ES-I3 (cell line): ENCODE data around the gene SLC6A19.
"Not testable (repeated sequence)": the region's sequence is repeated elsewhere in the genome, so short reads cannot be mapped to it uniquely, and the experiment has no call there.

ENCODE experiments used
- H3K36me3 ChIP-seq: 2 replicates; pipeline ENCODE4 v1.6.1; 2013; ENCODE audit warnings: mild to moderate bottlenecking, low read length, control low read depth, moderate library complexity; ENCODE audit not compliant: insufficient read depth
- H3K4me1 ChIP-seq: 2 replicates; pipeline ENCODE4 v1.6.1; 2013; ENCODE audit warnings: mild to moderate bottlenecking, control low read depth, low read length; ENCODE audit not compliant: insufficient read depth
- H3K9ac ChIP-seq: 2 replicates; pipeline ENCODE4 v1.6.1; 2013; ENCODE audit warnings: low read depth, mild to moderate bottlenecking, low read length, moderate library complexity
- H3K9me3 ChIP-seq: 2 replicates; pipeline ENCODE4 v1.6.1; 2013; ENCODE audit warnings: mild to moderate bottlenecking, low read length, moderate library complexity; ENCODE audit not compliant: control insufficient read depth, insufficient read depth

SLC6A19 gene

DNA sequence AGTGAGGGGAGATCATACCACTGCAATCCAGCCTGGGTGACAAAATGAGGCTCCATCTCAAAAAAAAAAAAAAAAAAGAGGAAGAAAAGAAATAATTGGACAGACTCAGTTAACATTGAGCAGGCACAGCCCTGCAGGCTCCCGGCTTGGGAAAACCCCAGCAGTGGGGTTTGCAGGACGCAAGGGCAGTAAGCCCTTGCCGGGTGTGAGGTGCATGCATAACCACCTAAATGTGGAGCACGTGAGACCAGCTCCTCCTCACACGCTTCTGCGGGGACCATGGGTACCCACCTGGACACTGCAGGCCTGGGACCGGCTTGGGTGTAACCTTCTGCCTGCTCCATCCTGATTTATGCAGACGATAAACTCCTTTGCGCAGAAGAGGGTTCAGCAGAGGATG is 19.0 kb downstream of the SLC6A19 start:
- Histone ChIP-seq H3K9ac (no peak overlapping the region), H3K9me3 (no peaks in the 10 kb centered on the region), H3K4me1 (no peaks in the 10 kb centered on the region), H3K36me3 (no peaks in the 10 kb centered on the region)

DNA sequence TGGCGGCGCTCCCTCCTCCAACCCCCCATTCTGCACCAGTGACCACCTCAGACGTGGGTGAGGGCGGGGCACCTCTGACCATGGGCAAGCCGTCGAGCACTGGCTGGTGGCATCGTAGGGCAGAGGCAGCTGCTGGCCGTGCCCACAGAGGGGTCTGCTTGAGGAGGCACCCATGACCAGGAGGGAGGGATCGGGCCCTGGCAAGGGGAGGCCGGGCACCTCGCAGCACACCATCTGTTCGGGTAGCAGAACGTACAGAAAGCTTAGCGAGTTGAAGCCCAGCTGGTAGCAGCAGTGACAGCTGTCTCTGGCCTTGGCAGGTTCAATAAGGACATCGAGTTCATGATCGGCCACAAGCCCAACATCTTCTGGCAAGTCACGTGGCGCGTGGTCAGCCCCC is 19.4 kb downstream of the SLC6A19 start:
- H3K36me3 ChIP-seq = no peaks in the 10 kb centered on the region
- no peaks in the 10 kb centered on the region for H3K9me3 ChIP-seq
- no peaks in the 10 kb centered on the region for H3K4me1 ChIP-seq
- no peak overlapping the region for H3K9ac ChIP-seq

DNA sequence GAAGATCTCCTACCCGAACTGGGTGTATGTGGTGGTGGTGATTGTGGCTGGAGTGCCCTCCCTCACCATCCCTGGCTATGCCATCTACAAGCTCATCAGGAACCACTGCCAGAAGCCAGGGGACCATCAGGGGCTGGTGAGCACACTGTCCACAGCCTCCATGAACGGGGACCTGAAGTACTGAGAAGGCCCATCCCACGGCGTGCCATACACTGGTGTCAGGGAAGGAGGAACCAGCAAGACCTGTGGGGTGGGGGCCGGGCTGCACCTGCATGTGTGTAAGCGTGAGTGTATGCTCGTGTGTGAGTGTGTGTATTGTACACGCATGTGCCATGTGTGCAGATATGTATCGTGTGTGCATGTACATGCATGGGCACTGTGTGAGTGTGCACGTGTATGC is 20.3 kb downstream of the SLC6A19 start:
- H3K9ac ChIP-seq = no peak overlapping the region
- H3K36me3 ChIP-seq = no peaks in the 10 kb centered on the region
- H3K9me3 ChIP-seq = no peaks in the 10 kb centered on the region
- 0 out of 2 replicates have a peak, but pooled peaks cover 3% of the 10 kb centered on the region for H3K4me1 ChIP-seq

GRCh38 chr5:1222147-1222546 is 20.8 kb downstream of the SLC6A19 start:
- no peaks in the 10 kb centered on the region for H3K36me3 ChIP-seq
- H3K9ac ChIP-seq = no peak overlapping the region
- 0 out of 2 replicates have a peak, but pooled peaks cover 3% of the 10 kb centered on the region for H3K4me1 ChIP-seq
- no peaks in the 10 kb centered on the region for H3K9me3 ChIP-seq

GRCh38 chr5:1222621-1223277 is 21.4 kb downstream of the SLC6A19 start:
- 0 out of 2 replicates have a peak, but pooled peaks cover 3% of the 10 kb centered on the region for H3K4me1 ChIP-seq
- no peak overlapping the region for H3K9ac ChIP-seq
- no peaks in the 10 kb centered on the region for H3K9me3 ChIP-seq
- H3K36me3 ChIP-seq = no peaks in the 10 kb centered on the region

- 0 out of 2 replicates have a peak, but pooled peaks cover 3% of the 10 kb centered on the region for H3K4me1 ChIP-seq
- H3K9ac ChIP-seq = no peak overlapping the region
- H3K9me3 ChIP-seq = no peaks in the 10 kb centered on the region
- no peaks in the 10 kb centered on the region for H3K36me3 ChIP-seq
These were observed 21.9 kb downstream of the SLC6A19 start for GRCh38 chr5:1223278-1223670.

DNA sequence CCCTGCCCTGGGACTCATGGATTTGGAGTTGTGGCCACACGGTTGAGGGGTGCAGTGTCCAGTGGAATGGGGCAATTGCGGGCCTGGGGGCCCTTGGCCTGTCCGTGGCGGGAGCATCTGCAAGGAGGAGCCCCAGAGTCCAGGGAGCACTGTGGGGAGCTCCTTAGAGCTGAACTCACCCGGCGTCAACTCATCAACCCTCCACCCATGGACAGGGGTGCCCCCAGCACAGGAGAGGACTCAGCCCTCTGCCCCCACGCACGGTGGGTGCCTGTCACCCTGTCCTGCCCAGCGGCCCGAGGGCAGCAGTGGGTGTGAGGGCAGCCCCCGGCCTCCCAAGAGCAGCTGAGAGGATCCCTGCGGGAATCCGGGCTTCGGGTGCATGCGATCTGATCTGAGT is 23.2 kb downstream of the SLC6A19 start:
- Histone ChIP-seq H3K9ac (no peak overlapping the region), H3K9me3 (no peaks in the 10 kb centered on the region), H3K36me3 (no peaks in the 10 kb centered on the region), H3K4me1 (0 out of 2 replicates have a peak, but pooled peaks cover 3% of the 10 kb centered on the region)

DNA sequence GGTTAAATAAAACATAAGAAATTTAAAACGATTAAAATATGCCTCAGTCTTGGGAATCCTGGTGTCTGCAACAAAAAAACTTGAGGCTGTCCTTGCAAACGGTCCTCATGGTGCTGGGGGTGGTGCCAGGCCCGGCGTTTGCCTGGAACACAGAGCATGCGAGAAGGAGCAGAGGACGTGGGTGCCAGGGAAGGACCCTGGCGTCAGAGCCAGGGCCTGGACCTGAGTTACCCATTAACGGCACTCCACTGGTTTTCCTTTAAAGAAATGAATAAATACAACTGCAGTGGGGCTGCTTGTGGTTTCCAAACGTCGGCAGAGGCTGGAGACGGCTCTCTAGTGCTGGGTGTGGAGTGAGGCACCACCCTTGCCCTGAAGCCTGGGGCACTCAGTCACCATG is 23.7 kb downstream of the SLC6A19 start, which contains the start of gene SLC6A18:
Gene SLC6A18, plus strand, starts transcription at position 301 of the 400 bp plus-strand sequence. Its CDS starts 97 bp downstream, at position 398.
- Histone ChIP-seq H3K9me3 (no peaks in the 10 kb centered on the region), H3K36me3 (no peaks in the 10 kb centered on the region), H3K9ac (no peak within 1 kb of the TSS), H3K4me1 (0 out of 2 replicates have a peak, but pooled peaks cover 3% of the 10 kb centered on the region)

GRCh38 chr5:1226231-1226630 is 24.8 kb downstream of the SLC6A19 start:
- Histone ChIP-seq H3K36me3 (no peaks in the 10 kb centered on the region), H3K4me1 (0 out of 2 replicates have a peak, but pooled peaks cover 3% of the 10 kb centered on the region), H3K9ac (no peak overlapping the region), H3K9me3 (no peaks in the 10 kb centered on the region)

DNA sequence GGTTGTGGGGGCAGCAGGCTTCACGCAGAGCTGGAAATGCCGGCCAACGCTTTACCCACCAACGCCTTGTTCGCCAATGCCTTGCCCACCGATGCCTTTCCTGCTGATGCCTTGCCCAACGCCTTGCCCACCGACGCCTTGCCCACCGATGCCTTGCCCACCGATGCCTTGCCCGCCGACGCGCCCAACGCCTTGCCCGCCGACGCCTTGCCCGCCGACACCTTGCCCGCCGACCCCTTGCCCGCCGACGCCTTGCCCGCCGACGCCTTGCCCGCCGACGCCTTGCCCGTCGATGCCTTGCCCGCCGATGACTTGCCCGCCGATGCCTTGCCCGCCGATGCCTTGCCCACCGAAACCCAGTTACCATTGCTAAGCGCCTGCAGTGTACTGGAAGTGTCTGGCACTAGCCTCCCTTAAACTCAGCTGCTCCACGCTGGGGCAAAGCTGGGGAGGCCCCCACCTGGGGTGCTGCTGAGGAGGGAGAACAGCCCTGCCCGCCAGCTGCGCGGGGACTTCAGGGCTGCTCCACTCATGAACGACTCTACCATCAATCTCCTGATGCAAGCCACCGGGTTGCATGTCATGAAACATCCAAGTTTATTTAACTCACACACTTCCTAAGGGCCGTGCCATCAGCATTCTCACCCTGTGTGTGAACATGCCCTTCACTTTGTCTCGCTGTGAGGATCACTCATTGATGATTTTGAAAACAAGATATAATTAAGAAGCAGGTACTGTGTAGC is 25.6 kb downstream of the SLC6A19 start:
- no peak overlapping the region for H3K9ac ChIP-seq
- H3K4me1 ChIP-seq = 0 out of 2 replicates have a peak, but pooled peaks cover 3% of the 10 kb centered on the region
- no peaks in the 10 kb centered on the region for H3K9me3 ChIP-seq
- H3K36me3 ChIP-seq = no peaks in the 10 kb centered on the region

GRCh38 chr5:1227667-1228066 is 26.3 kb downstream of the SLC6A19 start:
- H3K9me3 ChIP-seq = no peaks in the 10 kb centered on the region
- H3K4me1 ChIP-seq = 0 out of 2 replicates have a peak, but pooled peaks cover 3% of the 10 kb centered on the region
- H3K9ac ChIP-seq = no peak overlapping the region
- H3K36me3 ChIP-seq = no peaks in the 10 kb centered on the region

DNA sequence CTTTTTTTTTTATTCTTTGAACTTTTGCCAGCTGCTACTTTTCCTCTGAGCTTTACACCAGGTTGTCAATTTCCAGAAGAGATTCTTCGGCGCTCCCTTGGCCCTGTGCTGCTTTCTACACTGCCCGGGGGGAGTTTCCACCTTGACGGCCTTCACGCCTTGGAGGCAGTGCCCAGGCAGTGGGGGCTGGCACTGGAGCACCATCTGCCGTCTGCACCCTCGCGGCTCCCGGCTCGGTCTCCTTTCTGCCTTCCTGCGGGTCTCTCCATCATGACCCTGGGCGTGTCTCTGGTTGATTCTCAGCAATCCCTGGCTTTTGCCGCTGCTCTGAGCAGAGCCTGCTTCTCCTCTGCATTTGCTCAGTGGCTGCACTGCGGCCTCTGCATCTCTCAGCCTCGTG is 26.7 kb downstream of the SLC6A19 start:
- H3K4me1 ChIP-seq = 0 out of 2 replicates have a peak, but pooled peaks cover 3% of the 10 kb centered on the region
- no peaks in the 10 kb centered on the region for H3K36me3 ChIP-seq
- no peak overlapping the region for H3K9ac ChIP-seq
- H3K9me3 ChIP-seq = no peaks in the 10 kb centered on the region

DNA sequence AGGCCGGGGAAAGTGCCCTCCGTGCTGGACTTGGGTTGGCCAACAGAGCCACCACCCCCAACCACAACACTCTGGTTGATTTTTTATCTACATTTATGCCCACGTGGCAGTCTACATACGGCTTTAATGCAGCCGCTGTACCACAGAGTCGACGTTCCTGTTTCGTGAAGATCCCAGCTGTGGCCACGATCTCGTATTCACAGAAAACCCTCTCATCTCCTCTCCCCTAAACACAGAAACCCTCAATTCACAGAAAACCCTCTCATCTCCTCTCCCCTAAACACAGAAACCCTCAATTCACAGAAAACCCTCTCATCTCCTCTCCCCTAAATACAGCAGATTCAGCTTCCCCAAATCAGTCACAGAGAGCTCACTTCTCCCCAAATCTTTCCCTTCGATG is 27.6 kb downstream of the SLC6A19 start:
- not testable (repeated sequence) for H3K36me3 ChIP-seq, H3K9me3 ChIP-seq, H3K4me1 ChIP-seq, H3K9ac ChIP-seq

- H3K9me3 ChIP-seq = no peaks in the 10 kb centered on the region
- no peaks in the 10 kb centered on the region for H3K36me3 ChIP-seq
- no peak overlapping the region for H3K9ac ChIP-seq
- H3K4me1 ChIP-seq = 0 out of 2 replicates have a peak, but pooled peaks cover 3% of the 10 kb centered on the region
These were observed 28.4 kb downstream of the SLC6A19 start for GRCh38 chr5:1229822-1230221.

GRCh38 chr5:1230551-1230950 is 29.2 kb downstream of the SLC6A19 start:
- Histone ChIP-seq H3K4me1 (0 out of 2 replicates have a peak, but pooled peaks cover 3% of the 10 kb centered on the region), H3K36me3 (no peaks in the 10 kb centered on the region), H3K9me3 (no peaks in the 10 kb centered on the region), H3K9ac (no peak overlapping the region)
